Mucosa of gallbladder (tissue), 1 donor: ENCODE results near the gene TIMM13. TPM values are rescaled to one million over a fixed set of nuclear protein-coding genes. Genes with fewer than 3 reads are reported as not detected.
"Not testable (repeated sequence)": the region's sequence is repeated elsewhere in the genome, so short reads cannot be mapped to it uniquely, and the experiment has no call there.

ENCODE experiments used
- DNase-seq: peaks from one replicate; pipeline ENCODE4 v3.0.0-alpha.2; 2020; ENCODE audit warnings: low spot score
- total RNA-seq: library from RNA; stranded (reverse); gene quantifications from one replicate; pipeline ENCODE4 v1.2.1, GENCODE V29; 2021
- donor health status: DM: no; HTN: no; CAD: no.

TIMM13 gene
- total RNA-seq, 1 donor from 2014 or later, result 76.4 TPM

GRCh38 chr19:2415281-2415972, 12.0 kb downstream of the TIMM13 start:
- no peak for DNase-seq

DNA sequence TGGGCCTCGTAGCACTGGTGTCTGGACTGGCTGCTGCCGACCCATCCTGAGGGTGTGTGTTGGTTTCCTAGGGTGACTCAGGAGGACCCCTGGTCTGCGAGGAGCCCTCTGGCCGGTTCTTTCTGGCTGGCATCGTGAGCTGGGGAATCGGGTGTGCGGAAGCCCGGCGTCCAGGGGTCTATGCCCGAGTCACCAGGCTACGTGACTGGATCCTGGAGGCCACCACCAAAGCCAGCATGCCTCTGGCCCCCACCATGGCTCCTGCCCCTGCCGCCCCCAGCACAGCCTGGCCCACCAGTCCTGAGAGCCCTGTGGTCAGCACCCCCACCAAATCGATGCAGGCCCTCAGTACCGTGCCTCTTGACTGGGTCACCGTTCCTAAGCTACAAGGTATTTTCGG, 13.8 kb downstream of the TIMM13 start:
- DNase-seq, result no peak

DNA sequence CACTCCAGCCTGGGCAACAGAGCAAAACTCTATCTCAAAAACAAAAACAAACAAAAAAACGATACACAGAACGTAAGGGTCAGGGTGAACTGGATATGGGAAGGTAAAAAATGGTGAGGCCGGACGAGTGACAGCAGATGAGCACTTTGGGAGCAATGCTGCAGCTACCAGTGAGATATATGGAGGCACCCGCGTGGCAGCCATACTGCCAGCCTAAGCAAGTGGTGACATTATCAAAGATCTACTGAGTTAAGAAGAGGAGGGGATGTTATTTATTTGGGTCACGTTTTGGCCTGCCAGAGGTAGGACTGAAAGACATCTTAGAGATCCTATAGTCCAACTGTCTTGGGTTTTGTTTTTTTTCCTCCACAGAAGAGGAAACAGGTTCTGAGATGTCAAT, 14.2 kb downstream of the TIMM13 start:
- DNase-seq, result no peak

DNA sequence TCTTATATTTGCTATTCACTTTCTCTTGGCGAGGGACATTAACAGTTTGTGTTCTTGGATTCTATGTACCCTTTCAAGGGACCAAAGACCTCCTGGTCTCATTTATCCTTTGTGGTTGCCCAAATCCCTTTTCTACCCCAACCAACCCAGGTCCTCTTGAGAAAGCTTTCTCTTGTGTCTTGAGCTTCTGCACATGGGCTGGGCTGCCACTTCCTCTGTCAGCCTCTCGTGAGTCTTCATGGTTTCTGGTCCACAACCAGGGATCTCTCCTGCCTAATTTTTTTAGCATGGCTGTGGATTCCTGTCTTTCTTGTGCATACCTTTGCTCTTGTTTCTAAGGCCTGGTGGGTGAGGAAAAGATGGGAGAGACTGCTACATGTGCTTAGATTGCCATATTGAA, 14.9 kb downstream of the TIMM13 start:
- DNase-seq, result no peak

DNA sequence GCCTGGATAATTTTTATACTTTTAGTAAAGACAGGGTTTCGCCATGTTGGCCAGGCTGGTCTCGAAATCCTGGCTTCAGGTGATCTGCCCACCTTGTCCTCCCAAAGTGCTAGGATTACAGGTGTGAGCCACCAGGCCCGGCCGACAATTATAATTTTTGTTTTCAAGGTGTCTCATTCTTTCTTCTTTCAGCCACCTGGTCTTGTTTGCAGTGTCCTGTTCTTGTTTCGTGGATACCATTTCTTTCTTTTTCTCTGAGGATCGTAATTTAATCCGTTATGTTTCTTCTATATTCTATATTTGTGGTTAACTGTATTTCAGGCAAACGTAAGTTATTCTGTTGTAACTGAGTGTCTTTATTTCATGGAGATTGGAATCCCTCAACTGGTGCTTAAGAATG, 15.7 kb downstream of the TIMM13 start:
- no peak for DNase-seq

- no peak for DNase-seq
Observed at GRCh38 chr19:2410023-2410422, 17.4 kb downstream of the TIMM13 start.

DNA sequence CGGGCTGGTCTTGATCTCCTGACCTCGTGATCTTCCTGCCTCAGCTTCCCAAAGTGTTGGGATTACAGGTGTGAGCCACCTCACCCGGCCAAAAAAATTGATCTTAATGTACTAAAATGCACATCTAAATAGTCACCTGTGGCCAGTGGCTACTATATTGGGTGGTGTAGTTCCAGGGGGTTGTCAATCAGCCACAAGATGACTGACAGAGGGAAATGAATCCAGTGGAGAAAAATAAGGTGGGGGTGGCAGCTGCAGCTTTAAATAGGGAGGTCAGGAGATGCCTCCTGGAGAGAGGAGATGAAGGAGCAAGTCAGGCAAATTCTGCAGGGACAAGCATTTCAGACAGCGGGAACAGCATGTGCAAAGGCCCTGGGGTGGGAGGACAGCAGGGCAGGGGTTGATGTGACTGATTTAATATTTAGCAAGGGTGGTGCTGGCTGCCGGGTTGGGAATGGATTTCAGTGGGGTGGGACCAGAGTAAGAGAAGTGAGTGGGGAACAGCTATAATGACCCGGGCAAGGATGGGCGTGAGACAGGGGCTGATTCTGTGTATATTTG, 18.0 kb downstream of the TIMM13 start:
- DNase-seq, result no peak

- no peak for DNase-seq
Observed at GRCh38 chr19:2408247-2408646, 19.1 kb downstream of the TIMM13 start.

DNA sequence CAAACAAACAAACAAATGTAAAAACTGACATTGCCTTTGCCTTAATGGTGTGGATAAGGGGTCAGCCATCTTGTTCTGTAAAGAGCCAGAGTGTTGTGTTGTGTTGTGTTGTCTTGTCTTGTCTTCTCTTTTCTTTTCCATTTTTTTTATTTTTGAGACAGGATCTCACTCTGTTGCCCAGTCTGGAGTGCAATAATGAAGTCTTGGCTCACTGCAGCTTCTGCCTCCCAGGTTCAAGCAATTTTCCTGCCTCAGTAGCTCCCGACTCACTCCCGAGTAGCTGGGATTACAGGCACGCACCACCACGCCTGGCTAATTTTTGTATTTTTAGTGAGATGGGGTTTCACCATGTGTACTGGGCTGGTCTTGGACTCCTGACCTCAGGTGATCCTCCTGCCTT, 27.8 kb downstream of the TIMM13 start:
- DNase-seq, result no peak

DNA sequence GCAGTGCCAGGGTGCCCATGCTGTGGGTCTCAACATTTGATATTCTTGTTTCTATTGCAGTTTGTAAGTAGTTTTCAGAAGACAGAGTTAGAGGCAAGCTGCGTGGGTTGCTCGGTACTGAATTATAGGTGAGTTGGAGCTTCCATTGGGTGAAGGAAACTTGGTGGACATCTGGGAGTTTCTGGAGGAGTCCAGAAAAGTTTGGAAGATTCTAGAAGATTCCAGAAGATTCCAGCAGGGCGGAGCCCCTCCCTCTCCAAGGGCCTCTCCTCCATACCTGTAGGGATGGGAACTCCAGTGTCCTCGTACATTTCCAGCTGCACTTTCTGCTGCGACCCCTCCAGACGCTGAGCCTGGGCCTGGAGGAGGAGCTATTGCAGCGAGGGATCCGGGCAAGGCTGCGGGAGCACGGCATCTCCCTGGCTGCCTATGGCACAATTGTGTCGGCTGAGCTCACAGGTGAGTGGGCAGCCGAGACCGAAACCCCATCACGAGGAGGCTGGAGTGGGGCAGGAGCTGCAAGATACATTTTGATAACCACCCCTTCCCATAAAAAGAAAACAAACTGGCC, 28.6 kb downstream of the TIMM13 start:
- DNase-seq, result no peak

DNA sequence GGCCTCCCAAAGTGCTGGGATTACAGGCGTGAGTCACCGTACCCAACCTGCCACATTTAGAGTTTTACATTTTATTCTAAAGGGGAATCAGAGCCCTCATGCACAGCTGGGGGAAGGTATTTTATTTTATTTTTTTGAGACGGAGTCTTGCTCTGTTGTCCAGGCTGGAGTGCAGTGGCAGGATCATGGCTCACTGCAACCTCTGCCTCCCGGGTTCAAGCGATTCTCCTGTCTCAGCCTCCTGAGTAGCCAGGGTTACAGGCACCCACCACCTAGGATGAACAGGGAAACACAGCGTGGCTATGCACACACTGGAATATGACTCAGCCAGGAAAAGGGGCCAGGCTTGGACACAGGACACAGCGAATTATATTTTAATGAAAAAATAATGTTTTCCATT, 30.2 kb downstream of the TIMM13 start:
- DNase-seq, result not testable (repeated sequence)

DNA sequence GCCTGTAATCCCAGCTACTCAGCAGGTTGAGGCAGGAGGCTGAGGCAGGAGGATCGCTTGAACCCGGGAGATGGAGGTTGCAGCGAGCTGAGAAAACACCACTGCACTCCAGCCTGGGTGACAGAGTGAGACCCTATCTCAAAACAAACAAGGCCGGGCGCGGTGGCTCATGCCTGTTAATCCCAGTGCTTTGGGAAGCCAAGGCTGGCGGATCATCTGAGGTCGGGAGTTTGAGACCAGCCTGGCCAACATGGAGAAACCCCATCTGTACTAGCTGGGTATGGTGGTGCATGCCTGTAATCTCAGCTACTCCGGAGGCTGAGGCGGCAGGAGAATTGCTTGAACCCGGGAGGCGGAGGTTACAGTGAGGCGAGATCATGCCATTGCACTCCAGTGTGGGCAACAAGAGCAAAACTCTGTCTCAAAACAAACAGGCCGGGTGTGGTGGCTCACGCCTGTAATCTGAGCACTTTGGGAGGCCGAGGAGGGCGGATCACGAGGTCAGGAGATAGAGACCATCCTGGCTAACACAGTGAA, 32.0 kb downstream of the TIMM13 start:
- not testable (repeated sequence) for DNase-seq

GRCh38 chr19:2394442-2395292, 32.7 kb downstream of the TIMM13 start:
- peak; percentile 40 for DNase-seq

GRCh38 chr19:2394054-2394441, 33.3 kb downstream of the TIMM13 start:
- DNase-seq, result no peak

- DNase-seq, result not testable (repeated sequence)
Observed at GRCh38 chr19:2392899-2393298, 34.5 kb downstream of the TIMM13 start.

GRCh38 chr19:2392366-2392765, 35.0 kb downstream of the TIMM13 start:
- no peak for DNase-seq

- DNase-seq, result peak; percentile 37
Observed at GRCh38 chr19:2391118-2391725, 36.2 kb downstream of the TIMM13 start.

DNA sequence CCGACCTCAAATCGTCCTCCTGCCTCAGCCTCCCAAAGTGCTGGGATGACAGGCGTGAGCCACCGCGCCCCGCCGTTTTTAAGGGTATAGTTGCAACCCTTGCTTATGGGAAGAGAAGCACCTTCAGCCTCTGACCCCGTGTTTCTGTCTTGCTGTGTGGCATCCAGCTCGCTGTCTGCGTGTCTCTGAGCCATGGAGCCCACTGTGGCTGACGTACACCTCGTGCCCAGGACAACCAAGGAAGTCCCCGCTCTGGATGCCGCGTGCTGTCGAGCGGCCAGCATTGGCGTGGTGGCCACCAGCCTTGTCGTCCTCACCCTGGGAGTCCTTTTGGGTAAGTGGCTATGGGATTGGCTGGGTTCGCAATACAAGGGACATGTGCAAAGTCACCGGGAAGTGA, 37.8 kb downstream of the TIMM13 start:
- no peak for DNase-seq

DNA sequence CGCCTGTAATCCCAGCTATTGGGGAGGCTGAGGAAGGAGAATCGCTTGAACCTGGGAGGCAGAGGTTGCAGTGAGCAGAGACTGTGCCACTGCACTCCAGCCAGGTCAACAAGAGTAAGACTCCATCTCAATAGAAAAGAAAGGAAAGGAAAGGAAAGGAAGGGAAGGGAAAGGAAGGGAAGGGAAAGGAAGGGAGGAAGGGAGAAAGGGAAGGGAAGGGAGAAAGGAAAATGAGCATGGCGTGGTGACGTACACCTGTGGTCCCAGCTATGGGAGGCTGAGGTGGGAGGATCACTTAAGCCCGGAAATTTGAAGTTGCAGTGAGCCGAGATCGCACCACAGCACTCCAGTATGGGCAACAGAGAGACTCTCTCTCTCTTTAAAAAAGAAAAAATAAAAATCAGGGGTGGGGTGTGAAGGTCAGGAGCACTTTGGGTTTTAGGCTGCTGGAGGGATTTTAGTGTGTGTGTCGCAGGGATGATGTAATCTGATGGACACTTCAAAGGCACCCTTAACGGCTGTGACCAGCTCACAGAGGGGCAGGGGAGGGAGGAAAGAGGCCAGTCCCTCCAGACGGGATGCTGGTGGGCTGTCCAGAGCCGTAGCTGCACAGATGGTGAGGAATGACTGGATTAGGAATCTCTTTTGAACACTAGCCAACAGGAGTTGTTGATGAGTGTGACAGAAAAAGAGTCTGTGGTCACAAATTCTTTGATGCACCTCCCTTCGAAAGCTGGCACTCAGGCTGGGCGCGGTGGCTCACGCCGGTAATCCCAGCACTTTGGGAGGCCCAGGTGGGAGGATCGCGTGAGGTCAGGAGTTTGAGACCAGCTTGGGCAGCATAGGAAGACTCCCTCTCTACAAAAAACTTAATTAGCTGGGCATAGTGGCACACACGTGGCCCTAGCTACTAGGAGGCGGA, 39.8 kb downstream of the TIMM13 start:
- no peak for DNase-seq

- DNase-seq, result no peak
Observed at GRCh38 chr19:2385053-2385721, 42.2 kb downstream of the TIMM13 start.
